HL-60 (cell line): ENCODE data around the gene GNRH2.

Experiments
- DNase-seq, 2 experiments: peaks; one replicate each; pipeline ENCODE4 v3.0.0-alpha.2; 2010 to 2020; ENCODE audit warnings: low read depth in 1 of 2, low spot score in 1 of 2
- H3K27ac ChIP-seq: fragments of 250-450 bp; sonication (Bioruptor Pico); replicated peaks from 2 replicates; pipeline ENCODE4 v1.5.1; 2020; ENCODE audit warnings: mild to moderate bottlenecking, moderate library complexity
- H3K27me3 ChIP-seq: fragments of 250-450 bp; sonication (Bioruptor Pico); 2 replicates; pipeline ENCODE4 v1.5.1; 2021; ENCODE audit warnings: mild to moderate bottlenecking, moderate library complexity; ENCODE audit not compliant: insufficient read depth, poor library complexity, severe bottlenecking
- H3K4me3 ChIP-seq: replicated peaks from 2 replicates; pipeline ENCODE4 v1.5.1; 2011; ENCODE audit warnings: mild to moderate bottlenecking, control low read depth, low read length; ENCODE audit not compliant: insufficient read depth
- GABPA ChIP-seq: IDR thresholded peaks from 2 replicates; pipeline ENCODE4 v1.6.1; 2012; ENCODE audit warnings: low read depth
- POLR2AphosphoS5 ChIP-seq: IDR thresholded peaks from 2 replicates; pipeline ENCODE4 v1.6.1; 2012; ENCODE audit warnings: low read depth
- SPI1 ChIP-seq: IDR thresholded peaks from 2 replicates; pipeline ENCODE4 v1.6.1; 2012; ENCODE audit warnings: low read depth, mild to moderate bottlenecking, borderline replicate concordance
- TF ChIP-seq, protein P1 (sequence below): IDR thresholded peaks from 2 replicates; pipeline ENCODE4 v1.6.1; 2012; ENCODE audit warnings: low read depth; ENCODE audit not compliant: insufficient replicate concordance
- TF ChIP-seq, protein P2 (sequence below): IDR thresholded peaks from one replicate; pipeline ENCODE4 v1.5.1; 2011; ENCODE audit warnings: low read length, control low read depth, inconsistent platforms; ENCODE audit not compliant: insufficient read depth

GNRH2 gene

DNA sequence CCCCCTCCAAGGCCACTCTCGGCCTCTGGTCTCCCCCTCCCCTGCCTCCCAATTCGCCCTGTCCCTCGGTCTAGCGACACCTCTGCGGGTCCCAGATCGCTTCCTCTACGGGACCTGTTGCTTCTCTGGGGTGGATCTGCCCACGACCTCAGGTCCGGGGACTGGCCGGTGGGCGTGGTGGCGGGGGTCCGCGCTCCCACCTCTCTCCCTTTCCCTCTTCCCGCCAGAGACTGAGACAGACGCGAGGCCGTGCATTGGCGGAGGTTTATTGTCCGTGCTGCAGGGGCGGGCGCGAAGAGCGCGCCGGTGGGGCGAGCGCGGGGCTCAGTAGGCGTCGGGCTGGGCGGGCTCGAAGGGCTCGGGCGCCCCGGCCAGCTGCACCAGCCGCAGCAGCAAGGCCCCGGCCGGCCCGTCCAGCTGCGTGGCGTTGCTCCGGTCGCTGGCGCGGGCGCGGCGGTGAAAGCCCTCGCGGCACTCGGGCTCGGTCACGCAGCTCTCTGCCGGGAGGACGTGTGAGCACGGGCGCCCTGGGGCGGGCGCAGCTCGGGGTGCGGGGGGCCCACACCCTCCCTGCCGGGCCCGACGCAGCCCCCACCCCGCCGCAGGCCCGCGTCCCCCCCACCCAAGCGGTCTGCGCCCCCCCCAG lies 39.0 kb downstream of the GNRH2 start:
- no peak overlapping the region for H3K27ac ChIP-seq
- no peak for DNase-seq
- peaks cover 13% of the 10 kb centered on the region for H3K27me3 ChIP-seq
- TF ChIP-seq POLR2AphosphoS5 (no peak), GABPA (no peak), SPI1 (no peak)
- TF ChIP-seq, protein P1, sequence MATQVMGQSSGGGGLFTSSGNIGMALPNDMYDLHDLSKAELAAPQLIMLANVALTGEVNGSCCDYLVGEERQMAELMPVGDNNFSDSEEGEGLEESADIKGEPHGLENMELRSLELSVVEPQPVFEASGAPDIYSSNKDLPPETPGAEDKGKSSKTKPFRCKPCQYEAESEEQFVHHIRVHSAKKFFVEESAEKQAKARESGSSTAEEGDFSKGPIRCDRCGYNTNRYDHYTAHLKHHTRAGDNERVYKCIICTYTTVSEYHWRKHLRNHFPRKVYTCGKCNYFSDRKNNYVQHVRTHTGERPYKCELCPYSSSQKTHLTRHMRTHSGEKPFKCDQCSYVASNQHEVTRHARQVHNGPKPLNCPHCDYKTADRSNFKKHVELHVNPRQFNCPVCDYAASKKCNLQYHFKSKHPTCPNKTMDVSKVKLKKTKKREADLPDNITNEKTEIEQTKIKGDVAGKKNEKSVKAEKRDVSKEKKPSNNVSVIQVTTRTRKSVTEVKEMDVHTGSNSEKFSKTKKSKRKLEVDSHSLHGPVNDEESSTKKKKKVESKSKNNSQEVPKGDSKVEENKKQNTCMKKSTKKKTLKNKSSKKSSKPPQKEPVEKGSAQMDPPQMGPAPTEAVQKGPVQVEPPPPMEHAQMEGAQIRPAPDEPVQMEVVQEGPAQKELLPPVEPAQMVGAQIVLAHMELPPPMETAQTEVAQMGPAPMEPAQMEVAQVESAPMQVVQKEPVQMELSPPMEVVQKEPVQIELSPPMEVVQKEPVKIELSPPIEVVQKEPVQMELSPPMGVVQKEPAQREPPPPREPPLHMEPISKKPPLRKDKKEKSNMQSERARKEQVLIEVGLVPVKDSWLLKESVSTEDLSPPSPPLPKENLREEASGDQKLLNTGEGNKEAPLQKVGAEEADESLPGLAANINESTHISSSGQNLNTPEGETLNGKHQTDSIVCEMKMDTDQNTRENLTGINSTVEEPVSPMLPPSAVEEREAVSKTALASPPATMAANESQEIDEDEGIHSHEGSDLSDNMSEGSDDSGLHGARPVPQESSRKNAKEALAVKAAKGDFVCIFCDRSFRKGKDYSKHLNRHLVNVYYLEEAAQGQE, result no peak
- TF ChIP-seq, protein P2, sequence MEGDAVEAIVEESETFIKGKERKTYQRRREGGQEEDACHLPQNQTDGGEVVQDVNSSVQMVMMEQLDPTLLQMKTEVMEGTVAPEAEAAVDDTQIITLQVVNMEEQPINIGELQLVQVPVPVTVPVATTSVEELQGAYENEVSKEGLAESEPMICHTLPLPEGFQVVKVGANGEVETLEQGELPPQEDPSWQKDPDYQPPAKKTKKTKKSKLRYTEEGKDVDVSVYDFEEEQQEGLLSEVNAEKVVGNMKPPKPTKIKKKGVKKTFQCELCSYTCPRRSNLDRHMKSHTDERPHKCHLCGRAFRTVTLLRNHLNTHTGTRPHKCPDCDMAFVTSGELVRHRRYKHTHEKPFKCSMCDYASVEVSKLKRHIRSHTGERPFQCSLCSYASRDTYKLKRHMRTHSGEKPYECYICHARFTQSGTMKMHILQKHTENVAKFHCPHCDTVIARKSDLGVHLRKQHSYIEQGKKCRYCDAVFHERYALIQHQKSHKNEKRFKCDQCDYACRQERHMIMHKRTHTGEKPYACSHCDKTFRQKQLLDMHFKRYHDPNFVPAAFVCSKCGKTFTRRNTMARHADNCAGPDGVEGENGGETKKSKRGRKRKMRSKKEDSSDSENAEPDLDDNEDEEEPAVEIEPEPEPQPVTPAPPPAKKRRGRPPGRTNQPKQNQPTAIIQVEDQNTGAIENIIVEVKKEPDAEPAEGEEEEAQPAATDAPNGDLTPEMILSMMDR, result no peak
- peak overlapping the region; percentile 4; the same call in 1 of the 2 replicates for H3K4me3 ChIP-seq

DNA sequence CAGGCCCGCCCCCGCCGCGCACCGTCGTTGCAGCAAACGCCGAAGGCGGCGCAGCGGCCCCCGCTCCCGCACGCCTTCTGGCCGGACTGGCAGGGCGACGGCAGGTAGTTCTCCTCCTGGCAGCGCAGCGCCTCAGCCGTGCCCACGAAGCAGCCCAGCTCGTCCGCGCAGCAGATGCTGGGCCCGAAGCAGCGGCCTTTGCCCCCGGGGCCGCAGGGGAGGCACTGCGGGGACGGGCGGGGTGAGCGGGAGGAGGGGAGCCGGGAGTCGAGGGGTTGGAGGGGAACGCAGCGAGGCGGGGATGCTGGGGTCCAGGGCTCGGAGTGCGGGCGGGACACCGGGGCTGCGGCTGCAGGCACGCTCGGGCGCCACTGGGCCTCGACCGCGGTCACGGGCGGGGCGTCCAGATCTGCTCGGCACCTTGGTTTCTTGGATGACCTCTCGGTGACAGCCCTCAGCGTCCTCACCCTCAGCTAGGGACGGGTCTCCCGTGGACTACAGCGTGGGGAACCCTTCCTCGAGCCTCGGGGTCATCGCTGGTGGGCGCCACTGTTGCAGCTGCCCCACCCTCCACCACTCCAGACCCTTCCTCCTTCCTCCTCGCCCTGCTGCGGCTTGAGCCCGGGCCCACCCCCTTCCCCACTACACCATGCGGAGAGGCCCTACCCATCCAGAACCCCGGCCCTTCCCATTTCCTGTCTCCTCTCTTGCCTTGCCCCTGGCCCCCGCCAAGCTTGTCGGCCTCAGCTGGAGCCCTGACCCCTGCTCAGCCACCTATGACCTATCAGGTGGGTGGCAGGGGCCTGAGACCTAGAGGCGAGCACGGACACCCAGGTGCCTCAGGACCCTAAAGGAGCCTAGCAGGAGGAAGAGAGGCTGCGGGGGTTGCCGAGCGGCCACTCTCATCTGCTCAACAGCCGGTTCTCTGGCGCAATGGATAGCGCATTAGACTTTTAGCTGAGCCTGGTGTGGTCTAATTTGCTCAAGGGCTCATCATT lies 39.8 kb downstream of the GNRH2 start:
- H3K27ac ChIP-seq, result no peak overlapping the region
- no peak for DNase-seq
- H3K27me3 ChIP-seq, result peaks cover 13% of the 10 kb centered on the region
- TF ChIP-seq POLR2AphosphoS5 (no peak), SPI1 (no peak), GABPA (no peak)
- TF ChIP-seq, protein P1, result no peak
- TF ChIP-seq, protein P2, result no peak
- no peak overlapping the region for H3K4me3 ChIP-seq

DNA sequence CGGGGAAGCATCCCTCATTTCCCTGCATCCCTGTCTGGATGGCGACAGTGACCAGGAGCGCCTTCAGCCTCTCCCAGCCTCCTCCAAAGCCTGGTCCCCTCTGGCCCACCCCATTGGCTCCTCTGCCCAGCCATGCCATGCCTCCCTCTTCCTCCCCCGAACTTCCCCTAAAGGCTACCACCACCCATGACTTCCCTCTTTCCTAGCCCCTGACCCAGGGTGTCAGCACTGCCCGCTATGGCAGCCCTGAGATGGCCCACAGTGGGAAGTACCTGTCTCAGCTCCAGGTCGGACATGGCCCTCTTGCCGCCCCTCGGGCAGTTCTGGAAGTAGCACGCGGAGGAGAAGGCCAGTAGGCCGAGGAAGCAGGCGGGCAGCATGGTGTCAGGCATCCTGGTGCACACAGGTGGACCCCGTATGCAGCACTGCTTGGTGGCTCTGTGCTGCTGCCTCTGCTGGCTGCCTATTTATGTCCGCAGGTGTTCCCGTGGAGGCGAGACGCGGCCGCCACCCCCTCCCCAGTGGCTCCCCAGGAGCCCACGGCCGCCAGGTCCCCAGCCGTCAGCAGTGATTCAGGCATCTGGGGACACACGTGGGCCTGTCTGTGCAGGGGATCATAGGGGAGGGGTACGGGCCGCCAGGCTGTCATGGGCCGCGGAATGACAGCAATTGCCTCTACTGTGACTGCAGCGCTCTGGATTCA lies 41.0 kb downstream of the GNRH2 start, which contains the start of gene AVP:
AVP (minus strand) TSS at position 442 of the 703 bp plus-strand sequence; CDS start at position 392, 50 bp downstream.
- no peak within 1 kb of the TSS for H3K27ac ChIP-seq
- DNase-seq, result peak in 1 of 2 experiments; percentile 40
- peaks cover 13% of the 10 kb centered on the region for H3K27me3 ChIP-seq
- H3K4me3 ChIP-seq, result no peak within 1 kb of the TSS
- TF ChIP-seq, protein P2, result no peak
- peak; percentile 73; the same call in 1 of the 2 replicates for TF ChIP-seq SPI1
